HG02938 (cell line): Measurements from ENCODE around the gene CYP2A7.
"Not testable (repeated sequence)": the region's sequence is repeated elsewhere in the genome, so short reads cannot be mapped to it uniquely, and the experiment has no call there.

Experiments
- ATAC-seq: cut with Tn5 transposase; IDR thresholded peaks from one replicate; pipeline ENCODE4 v1.9.1; 2021; ENCODE audit warnings: mild to moderate bottlenecking, moderate library complexity; ENCODE audit not compliant: unreplicated experiment

Gene CYP2A7

DNA sequence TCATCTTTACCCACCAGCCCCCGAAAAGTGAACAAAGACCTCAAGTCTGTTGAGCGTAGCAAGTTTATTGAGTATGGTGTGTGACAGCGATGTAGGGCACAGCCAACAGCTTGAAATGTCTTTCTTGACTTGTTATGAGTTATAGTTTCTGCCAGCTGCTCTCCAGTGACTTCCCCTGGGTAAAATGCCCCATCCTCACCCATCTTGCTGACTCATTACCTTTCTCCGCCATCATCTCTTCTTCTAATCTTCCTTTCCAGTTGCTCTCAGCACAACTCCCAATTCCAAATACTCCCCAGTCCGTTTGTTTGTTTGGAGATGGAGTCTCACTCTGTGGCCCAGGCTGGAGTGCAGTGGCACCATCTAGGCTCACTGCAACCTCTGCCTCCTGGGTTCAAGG is 18.5 kb upstream of the CYP2A7 start:
- not testable (repeated sequence) for ATAC-seq

DNA sequence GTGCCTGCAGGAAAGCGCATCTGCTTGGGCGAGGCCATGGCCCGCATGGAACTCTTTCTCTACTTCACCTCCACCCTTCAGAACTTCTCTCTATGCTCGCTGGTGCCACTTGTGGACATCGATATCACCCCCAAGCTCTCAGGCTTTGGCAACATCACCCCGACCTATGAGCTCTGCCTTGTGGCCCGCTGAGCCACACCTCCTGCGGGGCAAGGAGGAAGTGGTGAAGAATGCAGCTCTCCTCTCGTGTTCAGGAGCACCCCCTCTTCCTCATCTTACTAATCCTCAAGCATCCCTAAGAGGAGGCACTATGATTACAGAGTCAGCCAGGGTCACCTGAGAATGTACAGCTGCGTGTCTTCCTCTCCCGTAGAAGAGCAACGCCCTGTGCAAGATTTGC is 17.9 kb upstream of the CYP2A7 start:
- ATAC-seq, result not testable (repeated sequence)

- not testable (repeated sequence) for ATAC-seq
These were observed 15.1 kb upstream of the CYP2A7 start for GRCh38 chr19:40896843-40897789.

DNA sequence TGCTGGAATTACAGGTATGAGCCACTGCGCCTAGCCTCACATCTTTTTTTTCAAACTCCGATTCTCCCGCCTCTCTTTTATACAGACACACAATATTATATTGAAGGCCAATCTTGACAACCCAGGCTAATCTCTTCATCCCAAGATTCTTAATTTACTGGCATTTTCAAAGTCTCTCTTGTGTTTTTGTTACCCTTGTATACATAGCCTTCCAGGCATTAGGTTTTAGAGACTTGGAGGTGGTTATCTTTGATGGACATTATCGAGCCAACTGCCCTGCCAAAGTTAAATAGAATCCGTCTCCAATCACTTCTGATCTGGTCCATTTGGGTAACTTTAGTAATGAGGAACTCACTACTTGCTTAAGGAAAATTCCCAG is 14.4 kb upstream of the CYP2A7 start:
- no peak for ATAC-seq

GRCh38 chr19:40893112-40893511 is 11.1 kb upstream of the CYP2A7 start:
- ATAC-seq, result no peak

DNA sequence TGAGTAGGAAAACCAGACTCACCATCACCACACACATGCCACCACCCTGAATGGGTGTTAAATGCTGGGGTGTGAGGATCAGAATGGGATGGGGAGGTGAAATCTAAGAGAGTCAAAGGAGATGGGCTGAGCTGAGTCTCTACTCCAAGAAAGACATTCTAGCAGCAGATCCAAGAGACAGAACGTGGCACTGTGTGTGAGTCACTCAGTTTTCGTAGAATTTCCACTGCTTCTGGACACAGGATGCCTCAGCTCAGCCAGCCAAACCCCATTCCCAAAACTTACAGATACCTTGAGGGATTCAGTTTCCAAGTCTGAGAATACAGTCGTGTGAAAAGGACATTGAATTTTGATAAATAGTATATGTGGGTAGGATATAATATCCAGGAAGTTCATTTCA is 7.3 kb upstream of the CYP2A7 start:
- no peak for ATAC-seq

DNA sequence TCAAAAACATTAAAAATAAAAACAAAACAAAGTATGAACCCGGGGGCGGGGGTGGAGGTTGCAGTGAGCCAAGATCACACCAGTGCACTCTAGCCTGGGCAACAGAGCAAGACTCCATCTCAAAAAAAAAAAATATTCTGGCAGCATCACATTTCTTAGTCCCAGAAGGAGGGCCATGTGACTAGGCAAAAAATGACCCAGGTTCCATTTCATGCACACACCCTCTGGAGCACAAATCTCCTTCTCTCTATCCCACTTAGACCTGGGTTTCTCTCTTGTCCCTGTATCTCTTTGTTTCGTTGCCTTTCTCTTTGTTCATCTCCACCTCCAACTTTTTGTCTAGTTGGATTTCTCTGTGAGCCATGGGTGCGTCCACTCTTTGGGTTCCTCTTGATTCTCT is 6.2 kb upstream of the CYP2A7 start:
- ATAC-seq, result no peak

GRCh38 chr19:40884187-40884931 is 2.3 kb upstream of the CYP2A7 start:
- ATAC-seq, result not testable (repeated sequence)

GRCh38 chr19:40879349-40879748 is 2.7 kb downstream of the CYP2A7 start:
- not testable (repeated sequence) for ATAC-seq

GRCh38 chr19:40875526-40875951 is 6.5 kb downstream of the CYP2A7 start:
- ATAC-seq, result not testable (repeated sequence)

GRCh38 chr19:40874874-40875273 is 7.2 kb downstream of the CYP2A7 start:
- ATAC-seq, result not testable (repeated sequence)

DNA sequence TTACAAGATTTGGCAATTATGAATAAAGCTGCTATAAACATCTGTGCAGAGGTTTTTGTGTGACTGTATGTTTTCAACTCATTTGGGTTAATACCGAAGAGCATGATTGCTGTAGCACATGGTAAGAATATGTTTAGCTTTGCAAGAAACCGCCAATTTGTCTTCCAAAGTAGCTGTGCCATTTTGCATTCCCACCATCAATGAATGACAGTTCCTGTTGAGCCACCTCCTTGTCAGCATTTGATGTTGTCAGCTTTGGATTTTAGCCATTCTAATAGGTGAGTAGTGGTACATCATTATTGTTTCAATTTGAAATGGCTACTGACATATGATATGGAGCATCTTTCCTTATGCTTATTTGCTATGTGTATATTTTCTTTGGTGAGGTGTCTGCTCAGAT is 8.2 kb downstream of the CYP2A7 start:
- ATAC-seq, result not testable (repeated sequence)

DNA sequence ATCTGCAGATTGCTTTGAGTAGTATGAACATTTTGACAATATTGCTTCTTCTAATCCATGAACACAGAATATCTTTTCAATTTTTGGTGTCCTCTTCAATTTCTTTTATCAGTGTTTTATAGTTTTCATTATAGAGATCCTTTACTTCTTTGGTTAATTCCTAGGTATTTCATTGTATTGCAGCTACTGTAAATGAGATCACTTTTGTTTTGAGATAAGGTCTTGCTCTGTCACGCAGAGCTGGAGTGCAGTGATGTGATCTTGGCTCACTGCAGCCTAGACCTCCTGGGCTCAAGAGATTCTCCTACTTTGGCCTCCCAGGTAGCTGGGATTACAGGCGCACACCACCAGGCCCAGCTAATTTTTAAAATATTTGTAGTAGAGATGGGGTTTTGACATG is 9.8 kb downstream of the CYP2A7 start:
- ATAC-seq, result no peak

GRCh38 chr19:40867701-40868100 is 14.3 kb downstream of the CYP2A7 start:
- no peak for ATAC-seq

DNA sequence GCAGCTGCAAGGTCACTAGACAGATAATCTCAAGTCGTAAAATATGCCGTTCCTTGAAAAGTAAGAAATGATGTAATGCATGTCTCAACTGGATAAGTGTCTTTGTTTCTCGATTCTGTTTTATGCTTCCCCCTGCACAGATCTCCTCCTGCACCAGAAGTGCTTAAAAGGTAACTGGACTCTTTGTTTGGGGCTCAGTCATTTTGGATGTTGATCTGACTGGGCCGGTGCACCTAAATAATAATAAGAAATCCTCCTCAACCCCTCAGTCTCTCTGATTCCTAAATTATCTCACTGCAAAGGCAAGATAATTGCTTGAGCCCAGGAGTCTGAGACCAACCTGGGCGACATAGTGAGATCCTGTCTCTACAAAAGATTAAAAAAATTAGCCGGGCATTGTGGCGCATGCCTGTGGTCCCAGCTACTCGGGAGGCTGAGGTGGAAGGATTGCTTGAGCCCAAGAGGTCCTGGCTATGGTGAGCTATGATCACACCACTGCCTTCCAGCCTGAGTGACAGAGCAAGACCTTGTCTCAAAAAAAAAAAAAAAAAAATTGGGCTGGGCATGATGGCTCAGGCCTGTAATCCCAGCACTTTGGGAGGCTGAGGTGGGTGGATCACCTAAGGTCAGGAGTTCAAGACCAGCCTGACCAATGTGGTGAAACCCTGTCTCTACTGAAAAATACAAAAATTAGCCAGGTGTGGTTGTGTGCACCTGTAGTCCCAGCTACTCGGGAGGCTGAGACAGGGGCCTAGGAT is 17.1 kb downstream of the CYP2A7 start:
- ATAC-seq, result not testable (repeated sequence)

GRCh38 chr19:40862785-40863184 is 19.2 kb downstream of the CYP2A7 start:
- ATAC-seq, result no peak

- ATAC-seq, result no peak
These were observed 19.7 kb downstream of the CYP2A7 start for GRCh38 chr19:40862333-40862732.

GRCh38 chr19:40858109-40858508 is 23.9 kb downstream of the CYP2A7 start:
- ATAC-seq, result no peak

DNA sequence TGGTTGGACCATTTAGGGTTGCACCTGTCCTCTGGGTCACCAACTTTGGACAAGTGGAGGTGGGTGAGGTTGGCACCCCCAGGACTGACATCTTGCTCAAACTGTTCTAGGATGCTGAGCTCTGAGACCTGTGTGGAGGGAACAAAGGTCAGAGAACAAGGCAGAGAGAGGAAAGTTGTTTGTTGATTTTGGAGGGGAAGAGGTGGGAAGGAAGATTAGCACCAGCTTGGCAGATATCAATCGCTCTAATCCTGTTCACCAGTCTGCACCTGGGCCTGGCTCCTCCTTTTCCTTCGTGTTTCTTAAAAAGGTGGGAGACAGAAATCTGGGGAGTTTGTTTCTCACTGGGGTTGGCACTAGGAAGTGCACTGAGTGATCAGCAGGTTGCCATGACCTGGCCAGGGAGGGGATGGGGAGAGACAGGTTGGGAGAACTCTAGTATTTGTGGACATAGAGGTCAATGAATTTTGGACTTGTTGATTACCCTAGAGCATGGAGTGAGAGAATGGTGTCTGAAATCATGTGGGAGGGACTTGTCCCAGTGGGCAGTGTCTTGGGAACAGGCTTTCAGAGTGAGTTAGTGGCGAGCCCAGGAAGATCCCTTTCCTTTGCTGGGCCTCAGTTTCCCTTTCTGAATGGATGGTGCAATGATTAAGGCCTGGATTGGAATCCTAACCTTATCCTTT is 29.4 kb downstream of the CYP2A7 start:
- ATAC-seq, result not testable (repeated sequence)

GRCh38 chr19:40850277-40850676 is 31.8 kb downstream of the CYP2A7 start, which contains the start of gene CYP2A6:
CYP2A6 (minus strand) TSS chr19:40850447; CDS start chr19:40850426, 21 bp downstream.
- ATAC-seq, result not testable (repeated sequence)
